G401 (cell line): ENCODE results near the gene RASEF. TPM values are rescaled to one million over a fixed set of nuclear protein-coding genes. Genes with fewer than 3 reads are reported as not detected.
"Not testable (repeated sequence)": the region's sequence is repeated elsewhere in the genome, so short reads cannot be mapped to it uniquely, and the experiment has no call there.

Source experiments
- DNase-seq: peaks from one replicate; pipeline ENCODE4 v3.0.0-alpha.2; 2015; ENCODE audit warnings: low spot score
- in situ Hi-C: cut with HindIII; loops from 2 replicates; pipeline ENCODE4 v1.10.0; 2016; ENCODE audit warnings: low sequenced_read_pairs, mixed read lengths
- total RNA-seq: library from RNA; depleted of rRNA; stranded (reverse); fragments of >200 nt; shearing (Covaris generic); gene quantifications from 2 replicates; pipeline ENCODE4 v1.2.3, GENCODE V29; 2014; rRNA removed

The RASEF gene
- total RNA-seq = not detected in 2 replicates

- no peak for DNase-seq
- in situ Hi-C loops = no loop called here
Observed at GRCh38 chr9:83062651-83063527, at the start of gene RASEF. Gene RASEF, minus strand, starts transcription at chr9:83063142. Its CDS starts 275 bp downstream, at chr9:83062867.

GRCh38 chr9:83111169-83111568 is 48.2 kb upstream of the RASEF start:
- DNase-seq = no peak
- in situ Hi-C loops = no loop called here

GRCh38 chr9:83109296-83109695 is 46.4 kb upstream of the RASEF start:
- no peak for DNase-seq
- in situ Hi-C loops = no loop called here

- in situ Hi-C loops = no loop called here
- DNase-seq = no peak
Observed at GRCh38 chr9:83108208-83108607, 45.3 kb upstream of the RASEF start.

GRCh38 chr9:83106772-83107171 is 43.8 kb upstream of the RASEF start:
- in situ Hi-C loops = no loop called here
- no peak for DNase-seq

- in situ Hi-C loops = no loop called here
Observed at GRCh38 chr9:83106263-83106662, 43.3 kb upstream of the RASEF start.

GRCh38 chr9:83097633-83098032 is 34.7 kb upstream of the RASEF start:
- in situ Hi-C loops = no loop called here

More at GRCh38 chr9:83106263-83106662, 43.3 kb upstream of the RASEF start:
- no peak for DNase-seq

GRCh38 chr9:83093311-83093710 is 30.4 kb upstream of the RASEF start:
- DNase-seq, in situ Hi-C loops: not testable (repeated sequence)

More at GRCh38 chr9:83097633-83098032, 34.7 kb upstream of the RASEF start:
- no peak for DNase-seq

- in situ Hi-C loops = no loop called here
Observed at GRCh38 chr9:83081846-83082245, 18.9 kb upstream of the RASEF start.

GRCh38 chr9:83081010-83081409 is 18.1 kb upstream of the RASEF start:
- DNase-seq = no peak
- in situ Hi-C loops = no loop called here

More at GRCh38 chr9:83081846-83082245, 18.9 kb upstream of the RASEF start:
- no peak for DNase-seq

GRCh38 chr9:83075932-83076331 is 13.0 kb upstream of the RASEF start:
- in situ Hi-C loops, DNase-seq: not testable (repeated sequence)

- in situ Hi-C loops, DNase-seq: not testable (repeated sequence)
Observed at GRCh38 chr9:83072498-83072897, 9.6 kb upstream of the RASEF start.

GRCh38 chr9:83071626-83072025 is 8.7 kb upstream of the RASEF start:
- no peak for DNase-seq
- in situ Hi-C loops = no loop called here

- DNase-seq = no peak
- in situ Hi-C loops = no loop called here
Observed at GRCh38 chr9:83070261-83070660, 7.3 kb upstream of the RASEF start.

- no peak for DNase-seq
- in situ Hi-C loops = no loop called here
Observed at GRCh38 chr9:83069651-83070050, 6.7 kb upstream of the RASEF start.

GRCh38 chr9:83068414-83068813 is 5.5 kb upstream of the RASEF start:
- in situ Hi-C loops = no loop called here
- no peak for DNase-seq

GRCh38 chr9:83067579-83067978 is 4.6 kb upstream of the RASEF start:
- no peak for DNase-seq
- in situ Hi-C loops = no loop called here

GRCh38 chr9:83066771-83067170 is 3.8 kb upstream of the RASEF start:
- in situ Hi-C loops = no loop called here
- DNase-seq = no peak

GRCh38 chr9:83065233-83065632 is 2.3 kb upstream of the RASEF start:
- DNase-seq = no peak
- in situ Hi-C loops = no loop called here

- no peak for DNase-seq
Observed at GRCh38 chr9:83061990-83062650, 822 bp downstream of the RASEF start.

More at GRCh38 chr9:83061990-83062650, 822 bp downstream of the RASEF start:
- in situ Hi-C loops = no loop called here
